Mesendoderm (in vitro differentiated cells): ENCODE data around the gene MATN1.

ENCODE experiments used
- DNase-seq: peaks from one replicate; pipeline ENCODE4 v3.0.0; 2013
- H2AK5ac ChIP-seq: 2 replicates; pipeline ENCODE4 v1.6.1; 2013; ENCODE audit warnings: low read length, inconsistent platforms
- H2BK120ac ChIP-seq: 2 replicates; pipeline ENCODE4 v1.6.1; 2013; ENCODE audit warnings: low read depth, mild to moderate bottlenecking, low read length, moderate library complexity, mixed read lengths
- H2BK15ac ChIP-seq: replicated peaks from 2 replicates; pipeline ENCODE4 v1.6.1; 2013; ENCODE audit warnings: low read depth, mild to moderate bottlenecking, moderate library complexity
- H2BK5ac ChIP-seq: 2 replicates; pipeline ENCODE4 v1.6.1; 2013; ENCODE audit warnings: low read length, inconsistent platforms
- H3K18ac ChIP-seq: 2 replicates; pipeline ENCODE4 v1.6.1; 2013; ENCODE audit warnings: mild to moderate bottlenecking, low read length, mixed read lengths
- H3K23ac ChIP-seq: one replicate; pipeline ENCODE4 v1.6.1; 2013; ENCODE audit warnings: low read length
- H3K27ac ChIP-seq: 2 replicates; pipeline ENCODE4 v1.5.1; 2013; ENCODE audit warnings: low read depth, mild to moderate bottlenecking, inconsistent platforms, low read length, moderate library complexity
- H3K27me3 ChIP-seq: 2 replicates; pipeline ENCODE4 v1.6.1; 2013; ENCODE audit warnings: low read length, control low read depth, mild to moderate bottlenecking, inconsistent platforms; ENCODE audit not compliant: insufficient read depth, poor library complexity
- H3K36me3 ChIP-seq: 2 replicates; pipeline ENCODE4 v1.6.1; 2013; ENCODE audit warnings: low read length, inconsistent platforms; ENCODE audit not compliant: control insufficient read depth, insufficient read depth
- H3K4ac ChIP-seq: one replicate; pipeline ENCODE4 v1.6.1; 2013; ENCODE audit warnings: low read depth, mild to moderate bottlenecking, low read length, moderate library complexity
- H3K4me1 ChIP-seq: 2 replicates; pipeline ENCODE4 v1.6.1; 2013; ENCODE audit warnings: low read depth, low read length, inconsistent platforms; ENCODE audit not compliant: control insufficient read depth
- H3K4me2 ChIP-seq: 2 replicates; pipeline ENCODE4 v1.6.1; 2013; ENCODE audit warnings: low read length
- H3K4me3 ChIP-seq: 2 replicates; pipeline ENCODE4 v1.5.1; 2013; ENCODE audit warnings: mild to moderate bottlenecking, low read length
- H3K56ac ChIP-seq: one replicate; pipeline ENCODE4 v1.6.1; 2013; ENCODE audit warnings: low read length
- H3K79me1 ChIP-seq: 2 replicates; pipeline ENCODE4 v1.6.1; 2013; ENCODE audit warnings: low read length, inconsistent platforms
- H3K79me2 ChIP-seq: 2 replicates; pipeline ENCODE4 v1.6.1; 2013; ENCODE audit warnings: mild to moderate bottlenecking, low read length; ENCODE audit not compliant: control insufficient read depth, insufficient read depth
- H3K9ac ChIP-seq: 2 replicates; pipeline ENCODE4 v1.6.1; 2013; ENCODE audit warnings: low read length, inconsistent platforms
- H4K5ac ChIP-seq: one replicate; pipeline ENCODE4 v1.6.1; 2013; ENCODE audit warnings: low read length
- H4K8ac ChIP-seq: one replicate; pipeline ENCODE4 v1.6.1; 2013; ENCODE audit warnings: low read depth, mild to moderate bottlenecking, control low read depth, low read length, moderate library complexity
- WGBS: extraction: QIAGEN DNeasy Blood & Tissue Kit; methylation state at CpG from one replicate; pipeline ENCODE4 v1.1.7; 2013; ENCODE audit warnings: low lambda C conversion rate, missing lambda C conversion rate; ENCODE audit not compliant: insufficient coverage; ENCODE audit errors: extremely low coverage; 5-methylcytosine and 5-hydroxymethylcytosine counted together

The MATN1 gene

GRCh38 chr1:30755746-30756145, 32.4 kb upstream of the MATN1 start:
- Histone ChIP-seq H2AK5ac (no peak overlapping the region), H3K27me3 (no peaks in the 10 kb centered on the region), H4K5ac (no peak overlapping the region), H4K8ac (no peak overlapping the region), H2BK120ac (no peak overlapping the region), H3K18ac (no peak overlapping the region), H3K79me1 (no peaks in the 10 kb centered on the region), H3K4me2 (no peak overlapping the region), H3K27ac (no peak overlapping the region), H3K4me3 (no peak overlapping the region), H3K36me3 (no peaks in the 10 kb centered on the region), H3K4me1 (no peaks in the 10 kb centered on the region), H3K23ac (no peak overlapping the region), H3K56ac (no peak overlapping the region), H2BK5ac (no peak overlapping the region), H3K79me2 (no peaks in the 10 kb centered on the region), H3K4ac (no peak overlapping the region), H2BK15ac (no peak overlapping the region), H3K9ac (no peak overlapping the region)
- DNase-seq, result no peak
- no CpG with 5 or more reads among the region's 4 CpGs for WGBS

GRCh38 chr1:30755334-30755733, 31.9 kb upstream of the MATN1 start:
- Histone ChIP-seq H2BK120ac (no peak overlapping the region), H3K23ac (no peak overlapping the region), H2BK15ac (no peak overlapping the region), H3K79me1 (no peaks in the 10 kb centered on the region), H3K36me3 (no peaks in the 10 kb centered on the region), H2BK5ac (no peak overlapping the region), H3K4ac (no peak overlapping the region), H3K4me3 (no peak overlapping the region), H4K8ac (no peak overlapping the region), H3K27ac (no peak overlapping the region), H3K18ac (no peak overlapping the region), H3K9ac (no peak overlapping the region), H3K56ac (no peak overlapping the region), H2AK5ac (no peak overlapping the region), H3K4me2 (no peak overlapping the region), H3K4me1 (no peaks in the 10 kb centered on the region), H3K27me3 (no peaks in the 10 kb centered on the region), H4K5ac (no peak overlapping the region), H3K79me2 (no peaks in the 10 kb centered on the region)
- DNase-seq, result no peak
- WGBS, result no CpG with 5 or more reads among the region's 6 CpGs

- Histone ChIP-seq H3K79me1 (no peaks in the 10 kb centered on the region), H3K4me1 (no peaks in the 10 kb centered on the region), H3K27me3 (no peaks in the 10 kb centered on the region), H3K18ac (no peak overlapping the region), H3K9ac (no peak overlapping the region), H3K23ac (no peak overlapping the region), H3K56ac (no peak overlapping the region), H2BK120ac (no peak overlapping the region), H3K79me2 (no peaks in the 10 kb centered on the region), H2BK5ac (no peak overlapping the region), H3K4me2 (no peak overlapping the region), H3K36me3 (no peaks in the 10 kb centered on the region), H4K5ac (no peak overlapping the region), H2AK5ac (no peak overlapping the region), H3K4me3 (no peak overlapping the region), H3K27ac (no peak overlapping the region), H2BK15ac (no peak overlapping the region), H3K4ac (no peak overlapping the region), H4K8ac (no peak overlapping the region)
- no peak for DNase-seq
- WGBS, result no CpG with 5 or more reads among the region's 9 CpGs
Measured at GRCh38 chr1:30754684-30755171, 31.3 kb upstream of the MATN1 start.

GRCh38 chr1:30753660-30754123, 30.3 kb upstream of the MATN1 start:
- H3K18ac ChIP-seq, result no peak overlapping the region
- no peak overlapping the region for H3K9ac ChIP-seq
- H3K4me1 ChIP-seq, result no peaks in the 10 kb centered on the region
- H3K23ac ChIP-seq, result no peak overlapping the region
- H2BK5ac ChIP-seq, result no peak overlapping the region
- no peak overlapping the region for H2BK120ac ChIP-seq
- no peak overlapping the region for H2BK15ac ChIP-seq
- no peak overlapping the region for H2AK5ac ChIP-seq
- no peaks in the 10 kb centered on the region for H3K79me1 ChIP-seq
- no peaks in the 10 kb centered on the region for H3K36me3 ChIP-seq
- no peak overlapping the region for H3K4me2 ChIP-seq
- no peak overlapping the region for H3K56ac ChIP-seq
- H3K27ac ChIP-seq, result no peak overlapping the region
- WGBS, result no CpG with 5 or more reads among the region's 13 CpGs
- H4K8ac ChIP-seq, result no peak overlapping the region
- DNase-seq, result no peak
- H3K4ac ChIP-seq, result no peak overlapping the region
- H3K4me3 ChIP-seq, result no peak overlapping the region
- no peaks in the 10 kb centered on the region for H3K79me2 ChIP-seq
- no peaks in the 10 kb centered on the region for H3K27me3 ChIP-seq
- H4K5ac ChIP-seq, result no peak overlapping the region

GRCh38 chr1:30753118-30753517, 29.7 kb upstream of the MATN1 start:
- no peak overlapping the region for H3K9ac ChIP-seq
- no CpG with 5 or more reads among the region's 3 CpGs for WGBS
- no peak overlapping the region for H2BK5ac ChIP-seq
- H3K36me3 ChIP-seq, result no peaks in the 10 kb centered on the region
- no peaks in the 10 kb centered on the region for H3K27me3 ChIP-seq
- no peak overlapping the region for H3K4ac ChIP-seq
- no peak overlapping the region for H4K5ac ChIP-seq
- no peak overlapping the region for H2AK5ac ChIP-seq
- H3K79me2 ChIP-seq, result no peaks in the 10 kb centered on the region
- H3K18ac ChIP-seq, result no peak overlapping the region
- no peak overlapping the region for H3K4me3 ChIP-seq
- no peak overlapping the region for H3K27ac ChIP-seq
- H4K8ac ChIP-seq, result no peak overlapping the region
- no peak for DNase-seq
- H3K23ac ChIP-seq, result no peak overlapping the region
- no peak overlapping the region for H2BK120ac ChIP-seq
- no peaks in the 10 kb centered on the region for H3K4me1 ChIP-seq
- H2BK15ac ChIP-seq, result no peak overlapping the region
- no peak overlapping the region for H3K56ac ChIP-seq
- no peaks in the 10 kb centered on the region for H3K79me1 ChIP-seq
- no peak overlapping the region for H3K4me2 ChIP-seq

- Histone ChIP-seq H2AK5ac (no peak overlapping the region), H3K4me2 (no peak overlapping the region), H3K4ac (no peak overlapping the region), H3K23ac (no peak overlapping the region), H3K4me3 (no peak overlapping the region), H3K79me1 (no peaks in the 10 kb centered on the region), H3K18ac (no peak overlapping the region), H2BK120ac (no peak overlapping the region), H2BK15ac (no peak overlapping the region), H2BK5ac (no peak overlapping the region), H3K27me3 (no peaks in the 10 kb centered on the region), H3K9ac (no peak overlapping the region), H4K5ac (no peak overlapping the region), H3K36me3 (no peaks in the 10 kb centered on the region), H3K56ac (no peak overlapping the region), H3K79me2 (no peaks in the 10 kb centered on the region), H4K8ac (no peak overlapping the region), H3K4me1 (no peaks in the 10 kb centered on the region), H3K27ac (no peak overlapping the region)
- WGBS, result no CpG with 5 or more reads among the region's 9 CpGs
- DNase-seq, result no peak
Measured at GRCh38 chr1:30752651-30752908, 29.2 kb upstream of the MATN1 start.
